Measurements from ENCODE around the gene CNPY2.

The CNPY2 gene

GRCh38 chr12:56296295-56296694, 19.5 kb downstream of the CNPY2 start:
- Histone ChIP-seq H2BK12ac (ENCODE audit: low read length) (no peak overlapping the region), H4K91ac (ENCODE audit: low read depth, low read length) (no peak overlapping the region), H3K4ac (ENCODE audit: low read depth, low read length) (peak overlapping the region; percentile 33), H3K79me1 (ENCODE audit: low read length) (peaks cover 8% of the 10 kb centered on the region), H3K23ac (ENCODE audit: low read length) (no peak overlapping the region), H3K4me2 (ENCODE audit: low read length) (no peak overlapping the region), H3K9ac (ENCODE audit: low read length) (no peak overlapping the region), H3K4me3 (ENCODE audit: low read depth, low read length) (no peak overlapping the region), H3K9me3 (ENCODE audit: insufficient read depth, low read depth, low read length) (no peaks in the 10 kb centered on the region), H3K18ac (ENCODE audit: low read length) (no peak overlapping the region), H3K4me1 (ENCODE audit: control insufficient read depth in 1 of 2, insufficient read depth in 2 of 2, low read length in 2 of 2) (peaks cover 4% of the 10 kb centered on the region in 2 experiments), H2BK120ac (ENCODE audit: insufficient read depth, low read length, poor library complexity) (no peak overlapping the region), H4K12ac (ENCODE audit: low read depth, low read length) (no peak overlapping the region), H3K36me3 (ENCODE audit: control insufficient read depth in 1 of 2, insufficient read depth in 2 of 2, low read length in 2 of 2) (peaks cover 5 to 15% of the 10 kb centered on the region in 2 experiments), H3K27me3 (ENCODE audit: insufficient read depth, low read length) (no peaks in the 10 kb centered on the region), H4K8ac (ENCODE audit: low read depth, low read length) (no peak overlapping the region), H2BK5ac (ENCODE audit: low read depth, low read length, poor library complexity) (no peak overlapping the region), H3K79me2 (ENCODE audit: control insufficient read depth, insufficient read depth, low read length, poor library complexity) (peaks cover 9% of the 10 kb centered on the region), H3K14ac (ENCODE audit: low read length) (no peak overlapping the region), H3K27ac (ENCODE audit: low read depth, low read length) (no peak overlapping the region), H2AFZ (ENCODE audit: insufficient read depth, low read length, poor library complexity) (no peak overlapping the region), H2AK5ac (ENCODE audit: low read length) (no peak overlapping the region)
- no peak for DNase-seq
- no CpG with 5 or more reads among the region's 5 CpGs for WGBS (ENCODE audit: extremely low coverage, insufficient coverage, insufficient read length)

- Histone ChIP-seq H3K27me3 (ENCODE audit: insufficient read depth, low read length) (no peaks in the 10 kb centered on the region), H4K91ac (ENCODE audit: low read depth, low read length) (no peak overlapping the region), H2BK12ac (ENCODE audit: low read length) (no peak overlapping the region), H2AFZ (ENCODE audit: insufficient read depth, low read length, poor library complexity) (no peak overlapping the region), H3K36me3 (ENCODE audit: control insufficient read depth in 1 of 2, insufficient read depth in 2 of 2, low read length in 2 of 2) (peaks cover 7 to 19% of the 10 kb centered on the region in 2 experiments), H3K9me3 (ENCODE audit: insufficient read depth, low read depth, low read length) (no peaks in the 10 kb centered on the region), H3K79me1 (ENCODE audit: low read length) (no peaks in the 10 kb centered on the region), H3K23ac (ENCODE audit: low read length) (no peak overlapping the region), H3K14ac (ENCODE audit: low read length) (no peak overlapping the region), H3K4ac (ENCODE audit: low read depth, low read length) (no peak overlapping the region), H2AK5ac (ENCODE audit: low read length) (no peak overlapping the region), H3K27ac (ENCODE audit: low read depth, low read length) (no peak overlapping the region), H4K12ac (ENCODE audit: low read depth, low read length) (no peak overlapping the region), H3K4me1 (ENCODE audit: control insufficient read depth in 1 of 2, insufficient read depth in 2 of 2, low read length in 2 of 2) (peaks cover 1 to 4% of the 10 kb centered on the region in 2 experiments), H3K9ac (ENCODE audit: low read length) (no peak overlapping the region), H2BK120ac (ENCODE audit: insufficient read depth, low read length, poor library complexity) (no peak overlapping the region), H3K4me2 (ENCODE audit: low read length) (no peak overlapping the region), H3K79me2 (ENCODE audit: control insufficient read depth, insufficient read depth, low read length, poor library complexity) (peaks cover 2% of the 10 kb centered on the region), H3K4me3 (ENCODE audit: low read depth, low read length) (no peak overlapping the region), H2BK5ac (ENCODE audit: low read depth, low read length, poor library complexity) (no peak overlapping the region), H4K8ac (ENCODE audit: low read depth, low read length) (no peak overlapping the region), H3K18ac (ENCODE audit: low read length) (no peak overlapping the region)
- no peak for DNase-seq
- no CpG with 5 or more reads among the region's 5 CpGs for WGBS (ENCODE audit: extremely low coverage, insufficient coverage, insufficient read length)
These were observed 22.0 kb downstream of the CNPY2 start for GRCh38 chr12:56293795-56294194.

GRCh38 chr12:56288705-56289387, 26.9 kb downstream of the CNPY2 start:
- no peak overlapping the region for H4K91ac ChIP-seq (ENCODE audit: low read depth, low read length)
- no peak overlapping the region for H2BK12ac ChIP-seq (ENCODE audit: low read length)
- H2BK120ac ChIP-seq (ENCODE audit: insufficient read depth, low read length, poor library complexity) = no peak overlapping the region
- H4K12ac ChIP-seq (ENCODE audit: low read depth, low read length) = no peak overlapping the region
- no peak overlapping the region for H2AFZ ChIP-seq (ENCODE audit: insufficient read depth, low read length, poor library complexity)
- no peaks in the 10 kb centered on the region for H3K79me1 ChIP-seq (ENCODE audit: low read length)
- no peaks in the 10 kb centered on the region for H3K27me3 ChIP-seq (ENCODE audit: insufficient read depth, low read length)
- no peak overlapping the region for H3K4me3 ChIP-seq (ENCODE audit: low read depth, low read length)
- no peak overlapping the region for H3K27ac ChIP-seq (ENCODE audit: low read depth, low read length)
- no peaks in the 10 kb centered on the region for H3K4me1 ChIP-seq (ENCODE audit: control insufficient read depth in 1 of 2, insufficient read depth in 2 of 2, low read length in 2 of 2)
- no peak overlapping the region for H3K4me2 ChIP-seq (ENCODE audit: low read length)
- no peak overlapping the region for H3K14ac ChIP-seq (ENCODE audit: low read length)
- H3K4ac ChIP-seq (ENCODE audit: low read depth, low read length) = no peak overlapping the region
- H3K9me3 ChIP-seq (ENCODE audit: insufficient read depth, low read depth, low read length) = no peaks in the 10 kb centered on the region
- no peak overlapping the region for H4K8ac ChIP-seq (ENCODE audit: low read depth, low read length)
- H3K9ac ChIP-seq (ENCODE audit: low read length) = no peak overlapping the region
- H3K79me2 ChIP-seq (ENCODE audit: control insufficient read depth, insufficient read depth, low read length, poor library complexity) = no peaks in the 10 kb centered on the region
- H2BK5ac ChIP-seq (ENCODE audit: low read depth, low read length, poor library complexity) = no peak overlapping the region
- peaks cover 10 to 34% of the 10 kb centered on the region in 2 experiments for H3K36me3 ChIP-seq (ENCODE audit: control insufficient read depth in 1 of 2, insufficient read depth in 2 of 2, low read length in 2 of 2)
- no peak overlapping the region for H2AK5ac ChIP-seq (ENCODE audit: low read length)
- DNase-seq = no peak
- no CpG with 5 or more reads among the region's 3 CpGs for WGBS (ENCODE audit: extremely low coverage, insufficient coverage, insufficient read length)
- H3K23ac ChIP-seq (ENCODE audit: low read length) = no peak overlapping the region
- no peak overlapping the region for H3K18ac ChIP-seq (ENCODE audit: low read length)

GRCh38 chr12:56286044-56286830, 29.6 kb downstream of the CNPY2 start:
- no peak for DNase-seq
- Histone ChIP-seq H2AK5ac (ENCODE audit: low read length) (no peak overlapping the region), H3K4me1 (ENCODE audit: control insufficient read depth in 1 of 2, insufficient read depth in 2 of 2, low read length in 2 of 2) (no peaks in the 10 kb centered on the region), H3K9me3 (ENCODE audit: insufficient read depth, low read depth, low read length) (no peaks in the 10 kb centered on the region), H3K14ac (ENCODE audit: low read length) (no peak overlapping the region), H3K4me2 (ENCODE audit: low read length) (no peak overlapping the region), H3K9ac (ENCODE audit: low read length) (no peak overlapping the region), H4K12ac (ENCODE audit: low read depth, low read length) (no peak overlapping the region), H2BK12ac (ENCODE audit: low read length) (no peak overlapping the region), H4K8ac (ENCODE audit: low read depth, low read length) (no peak overlapping the region), H4K91ac (ENCODE audit: low read depth, low read length) (no peak overlapping the region), H3K79me2 (ENCODE audit: control insufficient read depth, insufficient read depth, low read length, poor library complexity) (no peaks in the 10 kb centered on the region), H3K27ac (ENCODE audit: low read depth, low read length) (no peak overlapping the region), H2AFZ (ENCODE audit: insufficient read depth, low read length, poor library complexity) (no peak overlapping the region), H3K18ac (ENCODE audit: low read length) (no peak overlapping the region), H3K36me3 (ENCODE audit: control insufficient read depth in 1 of 2, insufficient read depth in 2 of 2, low read length in 2 of 2) (peaks cover 19 to 43% of the 10 kb centered on the region in 2 experiments), H3K79me1 (ENCODE audit: low read length) (no peaks in the 10 kb centered on the region), H3K23ac (ENCODE audit: low read length) (no peak overlapping the region), H3K27me3 (ENCODE audit: insufficient read depth, low read length) (no peaks in the 10 kb centered on the region), H2BK5ac (ENCODE audit: low read depth, low read length, poor library complexity) (no peak overlapping the region), H3K4me3 (ENCODE audit: low read depth, low read length) (no peak overlapping the region), H3K4ac (ENCODE audit: low read depth, low read length) (no peak overlapping the region), H2BK120ac (ENCODE audit: insufficient read depth, low read length, poor library complexity) (no peak overlapping the region)
- WGBS (ENCODE audit: extremely low coverage, insufficient coverage, insufficient read length) = no CpG with 5 or more reads among the region's 4 CpGs
